ENCODE measurements around the gene SLC25A21.
"Not testable (repeated sequence)": the region's sequence is repeated elsewhere in the genome, so short reads cannot be mapped to it uniquely, and the experiment has no call there.

SLC25A21 gene

GRCh38 chr14:36702474-36702873 is 469.9 kb downstream of the SLC25A21 start:
- no peak for DNase-seq (ENCODE audit: low spot score)

- no peak for DNase-seq (ENCODE audit: low spot score)
These were observed 471.3 kb downstream of the SLC25A21 start for GRCh38 chr14:36701132-36701531.

- no peak for DNase-seq (ENCODE audit: low spot score)
These were observed 471.8 kb downstream of the SLC25A21 start for GRCh38 chr14:36700651-36701050.

GRCh38 chr14:36699420-36699819 is 473.0 kb downstream of the SLC25A21 start:
- not testable (repeated sequence) for DNase-seq (ENCODE audit: low spot score)

- DNase-seq (ENCODE audit: low spot score): no peak
These were observed 481.9 kb downstream of the SLC25A21 start for GRCh38 chr14:36690311-36691040.

- DNase-seq (ENCODE audit: low spot score): no peak
These were observed 487.5 kb downstream of the SLC25A21 start for GRCh38 chr14:36684946-36685345.

- no peak for DNase-seq (ENCODE audit: low spot score)
These were observed 489.2 kb downstream of the SLC25A21 start for GRCh38 chr14:36683083-36683724.

- no peak for DNase-seq (ENCODE audit: low spot score)
These were observed 490.1 kb downstream of the SLC25A21 start for GRCh38 chr14:36682338-36682737.

GRCh38 chr14:36676236-36676635 is 496.2 kb downstream of the SLC25A21 start:
- no peak for DNase-seq (ENCODE audit: low spot score)

GRCh38 chr14:36675581-36675980 is 496.8 kb downstream of the SLC25A21 start:
- no peak for DNase-seq (ENCODE audit: low spot score)

- DNase-seq (ENCODE audit: low spot score): no peak
These were observed 497.7 kb downstream of the SLC25A21 start for GRCh38 chr14:36674659-36675058.

- no peak for DNase-seq (ENCODE audit: low spot score)
These were observed 500.3 kb downstream of the SLC25A21 start for GRCh38 chr14:36672095-36672494.

GRCh38 chr14:36671149-36671548 is 501.3 kb downstream of the SLC25A21 start:
- no peak for DNase-seq (ENCODE audit: low spot score)

- no peak for DNase-seq (ENCODE audit: low spot score)
These were observed 504.7 kb downstream of the SLC25A21 start for GRCh38 chr14:36667679-36668078.

GRCh38 chr14:36666416-36667206 is 505.8 kb downstream of the SLC25A21 start:
- no peak for DNase-seq (ENCODE audit: low spot score)

- DNase-seq (ENCODE audit: low spot score): no peak
These were observed 506.5 kb downstream of the SLC25A21 start for GRCh38 chr14:36665887-36666415.

- DNase-seq (ENCODE audit: low spot score): no peak
These were observed 507.8 kb downstream of the SLC25A21 start for GRCh38 chr14:36664322-36665193.

- no peak for DNase-seq (ENCODE audit: low spot score)
These were observed 508.7 kb downstream of the SLC25A21 start for GRCh38 chr14:36663404-36664321.

GRCh38 chr14:36662543-36663403 is 509.6 kb downstream of the SLC25A21 start:
- no peak for DNase-seq (ENCODE audit: low spot score)

GRCh38 chr14:36662258-36662542 is 510.2 kb downstream of the SLC25A21 start:
- no peak for DNase-seq (ENCODE audit: low spot score)

All from cerebellar cortex (tissue), 1 donor.